ENCODE measurements around the gene GGT6. TPM values are rescaled to one million over a fixed set of nuclear protein-coding genes. Genes with fewer than 3 reads are reported as not detected.

The GGT6 gene
- total RNA-seq, 1 experiment from 2014 or later = not detected

GRCh38 chr17:4584917-4585637, 24.7 kb upstream of the GGT6 start:
- intact Hi-C loops (cut with micrococcal nuclease) = no loop called here
- Histone ChIP-seq H3K4me1 (ENCODE audit: insufficient read depth, low read length) (no peaks in the 10 kb centered on the region), H3K9ac (ENCODE audit: low read length) (no peak overlapping the region), H4K20me1 (ENCODE audit: low read length) (no peaks in the 10 kb centered on the region), H3K4me2 (ENCODE audit: low read length) (no peak overlapping the region), H3K9me2 (replicated peaks; ENCODE audit: low read length) (no peaks in the 10 kb centered on the region), H3K9me3 (ENCODE audit: low read length) (no peaks in the 10 kb centered on the region), H2AFZ (ENCODE audit: low read length) (no peak overlapping the region), H3K4me3 (ENCODE audit: low read length) (no peak overlapping the region), H3F3A (ENCODE audit: low read length, unreplicated experiment) (no peaks in the 10 kb centered on the region), H3K27ac (ENCODE audit: low read length) (no peak overlapping the region), H3K36me3 (ENCODE audit: low read depth, low read length) (no peaks in the 10 kb centered on the region), H3K79me2 (ENCODE audit: low read length) (no peaks in the 10 kb centered on the region), H3K27me3 (ENCODE audit: low read length) (peaks cover 36% of the 10 kb centered on the region)
- no TSS peak for BruUV-seq (replicated peaks)
- no peak for TF ChIP-seq EZH2phosphoT487 (IDR thresholded peaks at IDR 0.05; ENCODE audit: borderline replicate concordance, low read length)
- no peak for TF ChIP-seq CTCF (conservative IDR thresholded peaks at IDR 0.05; ENCODE audit: low read depth, low read length)
- TF ChIP-seq EZH2 (IDR thresholded peaks at IDR 0.05; ENCODE audit: low read length, unreplicated experiment) = no peak
- ChIA-PET POLR2A (ENCODE audit: unreplicated experiment) (no interaction called here), CTCF (no interaction called here)
- ATAC-seq (no peak), DNase-seq (no peak)

GRCh38 chr17:4584101-4584916, 23.9 kb upstream of the GGT6 start, which contains the start of gene SMTNL2:
Gene SMTNL2, plus strand, starts transcription at chr17:4584529. Its CDS starts 77 bp downstream, at chr17:4584606.
- no peak within 1 kb of the TSS for H3K4me3 ChIP-seq (ENCODE audit: low read length)
- ATAC-seq (no peak), DNase-seq (no peak)
- no peak within 1 kb of the TSS for H3K27ac ChIP-seq (ENCODE audit: low read length)
- no peaks in the 10 kb centered on the region for H3K9me2 ChIP-seq (replicated peaks; ENCODE audit: low read length)
- no peaks in the 10 kb centered on the region for H3F3A ChIP-seq (ENCODE audit: low read length, unreplicated experiment)
- H3K9me3 ChIP-seq (ENCODE audit: low read length) = no peaks in the 10 kb centered on the region
- POLR2A ChIA-PET (ENCODE audit: unreplicated experiment) = no interaction called here
- no peaks in the 10 kb centered on the region for H3K36me3 ChIP-seq (ENCODE audit: low read depth, low read length)
- CTCF ChIA-PET = no interaction called here
- peaks cover 36% of the 10 kb centered on the region for H3K27me3 ChIP-seq (ENCODE audit: low read length)
- no peaks in the 10 kb centered on the region for H4K20me1 ChIP-seq (ENCODE audit: low read length)
- BruUV-seq (replicated peaks) = no TSS peak
- no peak for TF ChIP-seq EZH2 (IDR thresholded peaks at IDR 0.05; ENCODE audit: low read length, unreplicated experiment)
- no peaks in the 10 kb centered on the region for H3K79me2 ChIP-seq (ENCODE audit: low read length)
- H3K9ac ChIP-seq (ENCODE audit: low read length) = no peak within 1 kb of the TSS
- H2AFZ ChIP-seq (ENCODE audit: low read length) = no peak within 1 kb of the TSS
- intact Hi-C loops (cut with micrococcal nuclease) = no loop called here
- no peaks in the 10 kb centered on the region for H3K4me1 ChIP-seq (ENCODE audit: insufficient read depth, low read length)
- no peak within 1 kb of the TSS for H3K4me2 ChIP-seq (ENCODE audit: low read length)

- ChIA-PET CTCF (no interaction called here), POLR2A (ENCODE audit: unreplicated experiment) (no interaction called here)
- no peaks in the 10 kb centered on the region for H3F3A ChIP-seq (ENCODE audit: low read length, unreplicated experiment)
- no peak overlapping the region for H3K9ac ChIP-seq (ENCODE audit: low read length)
- H3K27ac ChIP-seq (ENCODE audit: low read length) = no peak overlapping the region
- no peak overlapping the region for H3K4me3 ChIP-seq (ENCODE audit: low read length)
- intact Hi-C loops (cut with micrococcal nuclease) = no loop called here
- peaks cover 36% of the 10 kb centered on the region for H3K27me3 ChIP-seq (ENCODE audit: low read length)
- H4K20me1 ChIP-seq (ENCODE audit: low read length) = no peaks in the 10 kb centered on the region
- H3K36me3 ChIP-seq (ENCODE audit: low read depth, low read length) = no peaks in the 10 kb centered on the region
- no peak for ATAC-seq
- no peaks in the 10 kb centered on the region for H3K9me2 ChIP-seq (replicated peaks; ENCODE audit: low read length)
- no peak overlapping the region for H3K4me2 ChIP-seq (ENCODE audit: low read length)
- H3K79me2 ChIP-seq (ENCODE audit: low read length) = no peaks in the 10 kb centered on the region
- no peak overlapping the region for H2AFZ ChIP-seq (ENCODE audit: low read length)
- TF ChIP-seq EZH2phosphoT487 (IDR thresholded peaks at IDR 0.05; ENCODE audit: borderline replicate concordance, low read length) (no peak), CTCF (conservative IDR thresholded peaks at IDR 0.05; ENCODE audit: low read depth, low read length) (0 out of 2 replicates have a peak, but pooled peaks have one; percentile 11)
- H3K9me3 ChIP-seq (ENCODE audit: low read length) = no peaks in the 10 kb centered on the region
- no peak for DNase-seq
- no peaks in the 10 kb centered on the region for H3K4me1 ChIP-seq (ENCODE audit: insufficient read depth, low read length)
- BruUV-seq (replicated peaks) = no TSS peak
Observed at GRCh38 chr17:4583782-4584100, 23.4 kb upstream of the GGT6 start.

All from PC-3 (cell line).